HepG2 (cell line): Measurements from ENCODE around the gene PLXNA4. TPM values are rescaled to one million over a fixed set of nuclear protein-coding genes. Genes with fewer than 3 reads are reported as not detected.

Experiments used
- ATAC-seq: fragments of 200-7000 bp; cut with Tn5 transposase; 3 replicates; pipeline ENCODE4 v1.9.1; 2020; ENCODE audit warnings: mild to moderate bottlenecking, moderate library complexity
- BruUV-seq: library from RNA; stranded (reverse); fragments of 400-500 nt; replicated peaks from 2 replicates; lab custom pipeline; 2021; lab: Mats Ljungman, UMichigan
- CTCF ChIA-PET: fragments of 300-600 bp; formaldehyde crosslinking; extraction: SDS; loops from one replicate; lab custom pipeline; 2021; ENCODE audit warnings: low total read pairs, inconsistent platforms, low intra/inter-chr PET ratio; lab: Yijun Ruan, JAX
- POLR2A ChIA-PET: fragments of 350-600 bp; sonication (Branson Sonifier 250); formaldehyde crosslinking; loops from one replicate; lab custom pipeline; 2020; ENCODE audit warnings: antibody characterized with exemption, inconsistent platforms; lab: Yijun Ruan, JAX
- DNase-seq: peaks from one replicate; pipeline ENCODE4 v3.0.0-alpha.2; 2015; ENCODE audit warnings: low spot score
- FAIRE-seq: peaks from 3 replicates; lab custom pipeline; 2011; peaks lifted over from hg19 to GRCh38; lab: Jason Lieb, UNC
- H2AFZ ChIP-seq: one replicate; pipeline ENCODE4 v1.6.1; 2011; ENCODE audit warnings: low read length, inconsistent platforms
- H3K27ac ChIP-seq: fragments of 300-600 bp; 3 replicates; pipeline ENCODE4 v1.8.0; 2011; ENCODE audit warnings: mixed run types, mild to moderate bottlenecking, mixed read lengths, low read length, inconsistent platforms; ENCODE audit not compliant: insufficient read depth; ENCODE audit errors: extremely low read length
- H3K27me3 ChIP-seq, 2 experiments: fragments of 200-600 bp in 1 of 2; 2 replicates in 1 of 2; 3 replicates in 1 of 2; pipeline versions ENCODE4 v1.6.0 to v1.8.0; 2011; ENCODE audit warnings: low read length in 2 of 2, mild to moderate bottlenecking in 2 of 2, moderate library complexity in 2 of 2, inconsistent platforms in 1 of 2; ENCODE audit not compliant: insufficient read depth in 2 of 2, control insufficient read depth in 1 of 2
- H3K36me3 ChIP-seq, 2 experiments: fragments of 200-600 bp in 1 of 2; replicated peaks in 1 of 2; 2 replicates in 1 of 2; 3 replicates in 1 of 2; pipeline versions ENCODE4 v1.5.1 to v1.8.0; 2011; ENCODE audit warnings: low read length in 2 of 2, inconsistent platforms in 1 of 2; ENCODE audit not compliant: insufficient read depth in 2 of 2, control insufficient read depth in 1 of 2
- H3K4me1 ChIP-seq: 2 replicates; pipeline ENCODE4 v1.5.1; 2012; ENCODE audit warnings: low read length, inconsistent platforms; ENCODE audit not compliant: insufficient read depth
- H3K4me2 ChIP-seq: 2 replicates; pipeline ENCODE4 v1.6.0; 2011; ENCODE audit warnings: low read depth, low read length, inconsistent platforms
- H3K4me3 ChIP-seq, 3 experiments: fragments of 200-600 bp in 1 of 3; sonication (generic), shearing (Covaris generic) in 1 of 3; replicated peaks in 1 of 3; 2 replicates each; pipeline ENCODE4 v1.5.1; 2011 to 2016; ENCODE audit warnings: low read length in 3 of 3, inconsistent platforms in 2 of 3, low read depth in 2 of 3, mild to moderate bottlenecking in 2 of 3, control low read depth in 1 of 3, mixed read lengths in 1 of 3; ENCODE audit not compliant: insufficient read depth in 1 of 3
- H3K79me2 ChIP-seq: one replicate; pipeline ENCODE4 v1.6.1; 2011; ENCODE audit warnings: low read length, inconsistent platforms; ENCODE audit not compliant: insufficient read depth
- H3K9ac ChIP-seq: 2 replicates; pipeline ENCODE4 v1.6.0; 2011; ENCODE audit warnings: mild to moderate bottlenecking, low read depth, low read length, inconsistent platforms; ENCODE audit not compliant: insufficient read depth
- H3K9me3 ChIP-seq: 2 replicates; pipeline ENCODE4 v1.5.1; 2012; ENCODE audit warnings: mild to moderate bottlenecking, low read length
- H4K20me1 ChIP-seq: 2 replicates; pipeline ENCODE4 v1.6.0; 2011; ENCODE audit warnings: inconsistent platforms, mild to moderate bottlenecking, low read length, moderate library complexity; ENCODE audit not compliant: insufficient read depth
- AGO1 ChIP-seq: fragments of 200-400 bp; formaldehyde crosslinking; IDR thresholded peaks from 2 replicates; pipeline ENCODE4 v1.6.1; 2017; ENCODE audit warnings: mild to moderate bottlenecking, low read depth, low read length, moderate library complexity; ENCODE audit not compliant: poor library complexity, severe bottlenecking
- ARID5B ChIP-seq: IDR thresholded peaks from 2 replicates; pipeline ENCODE4 v1.4.0; 2020; ENCODE audit warnings: mild to moderate bottlenecking, missing genetic modification reagents
- ATF7 ChIP-seq, 2 experiments: fragments of 450-650 bp in 1 of 2; sonication (generic) in 1 of 2; formaldehyde crosslinking in 1 of 2; IDR thresholded peaks; 2 replicates each; pipeline versions ENCODE4 v1.4.0 to v1.6.1; 2016 to 2020; ENCODE audit warnings: antibody characterized with exemption in 1 of 2, mild to moderate bottlenecking in 1 of 2, missing genetic modification reagents in 1 of 2
- FOXK1 ChIP-seq: sonication (generic); formaldehyde crosslinking; IDR thresholded peaks from 2 replicates; pipeline ENCODE4 v1.4.0; 2020; ENCODE audit warnings: low read depth, missing genetic modification reagents, borderline replicate concordance
- JUND ChIP-seq: sonication (generic); formaldehyde crosslinking; IDR thresholded peaks from 2 replicates; pipeline ENCODE4 v1.8.0; 2022; ENCODE audit warnings: mild to moderate bottlenecking, missing genetic modification reagents
- TFE3 ChIP-seq: IDR thresholded peaks from 2 replicates; pipeline ENCODE4 v1.6.1; 2016
- ZBTB20 ChIP-seq: sonication (generic); formaldehyde crosslinking; IDR thresholded peaks from 2 replicates; pipeline ENCODE4 v1.8.1; 2023; ENCODE audit warnings: missing genetic modification reagents, low read depth, mild to moderate bottlenecking, borderline replicate concordance
- ZNF326 ChIP-seq: sonication (generic); formaldehyde crosslinking; IDR thresholded peaks from 2 replicates; pipeline ENCODE4 v1.4.0; 2020; ENCODE audit warnings: missing genetic modification reagents, borderline replicate concordance
- ZNF550 ChIP-seq: sonication (generic); formaldehyde crosslinking; IDR thresholded peaks from 2 replicates; pipeline ENCODE4 v1.4.0; 2020; ENCODE audit warnings: mild to moderate bottlenecking, missing genetic modification reagents, borderline replicate concordance
- WGBS: methylation state at CpG from one replicate; pipeline ENCODE4 v1.1.6; 2017; ENCODE audit warnings: low lambda C conversion rate; 5-methylcytosine and 5-hydroxymethylcytosine counted together
- in situ Hi-C: cut with HindIII; loops from 2 replicates; pipeline ENCODE4 v1.10.0; 2017; ENCODE audit warnings: low pct_unique_long_range_greater_than_20kb; ENCODE audit not compliant: extremely low pct_ligation_motif_present
- intact Hi-C: fragments of 100-400 bp; cut with micrococcal nuclease; formaldehyde crosslinking; loops from one replicate; pipeline ENCODE4 v1.10.0; 2022; ENCODE audit not compliant: unreplicated experiment
- polyA plus RNA-seq, 8 experiments: library from polyadenylated mRNA; depleted of rRNA in 3 of 8; stranded (reverse) in 7 of 8; unstranded in 1 of 8; fragments of >200 nt; fragmentation: Illumina TruSeq in 4 of 8; extraction: Trizol in 4 of 8; gene quantifications; 2 replicates each; pipeline versions ENCODE4 v1.2.1 to v1.2.3, GENCODE V29; 2011 to 2016; ENCODE audit warnings: low read depth in 4 of 8, missing spikeins in 1 of 8, mixed read lengths in 1 of 8; ENCODE audit not compliant: insufficient read depth in 1 of 8
- total RNA-seq, 5 experiments: library from RNA; depleted of rRNA; stranded (reverse); fragments of >200 nt; fragmentation: Illumina TruSeq; extraction: Trizol; gene quantifications; 2 replicates each; pipeline ENCODE4 v1.2.3, GENCODE V29; 2016; ENCODE audit warnings: low read depth in 1 of 5

PLXNA4 gene
- total and polyA plus RNA-seq, 2 of the 13 experiments (the other 11 are each of a cell fraction or from before 2014, with no cell fraction given), result 0.01 to 0.04 TPM

GRCh38 chr7:132482866-132483265, 93.4 kb downstream of the PLXNA4 start:
- BruUV-seq, result no TSS peak
- intact Hi-C loops (no loop called here), in situ Hi-C loops (no loop called here)
- H3K27me3 ChIP-seq, result peaks cover 2 to 64% of the 10 kb centered on the region in 2 experiments
- no peak overlapping the region for H3K9ac ChIP-seq
- no peaks in the 10 kb centered on the region for H3K9me3 ChIP-seq
- H3K36me3 ChIP-seq, result no peaks in the 10 kb centered on the region
- H3K4me3 ChIP-seq, result no peak overlapping the region
- ATAC-seq (no peak), FAIRE-seq (no peak), DNase-seq (no peak)
- 55% methylated on average over 7 of the region's 8 CpGs for WGBS
- no peak overlapping the region for H3K4me2 ChIP-seq
- CTCF ChIA-PET, result no interaction called here
- H3K79me2 ChIP-seq, result no peaks in the 10 kb centered on the region
- no peaks in the 10 kb centered on the region for H3K4me1 ChIP-seq
- POLR2A ChIA-PET, result no interaction called here
- no peaks in the 10 kb centered on the region for H4K20me1 ChIP-seq
- TF ChIP-seq ZNF326, result no peak
- peak; percentile 76 for TF ChIP-seq ATF7 (IDR thresholded peaks at IDR 0.05)
- no peak for TF ChIP-seq ATF7 (CRISPR knock-in tag; IDR thresholded peaks at IDR 0.05)
- no peak for TF ChIP-seq TFE3 (CRISPR knock-in tag)
- no peak overlapping the region for H3K27ac ChIP-seq
- H2AFZ ChIP-seq, result no peak overlapping the region

DNA sequence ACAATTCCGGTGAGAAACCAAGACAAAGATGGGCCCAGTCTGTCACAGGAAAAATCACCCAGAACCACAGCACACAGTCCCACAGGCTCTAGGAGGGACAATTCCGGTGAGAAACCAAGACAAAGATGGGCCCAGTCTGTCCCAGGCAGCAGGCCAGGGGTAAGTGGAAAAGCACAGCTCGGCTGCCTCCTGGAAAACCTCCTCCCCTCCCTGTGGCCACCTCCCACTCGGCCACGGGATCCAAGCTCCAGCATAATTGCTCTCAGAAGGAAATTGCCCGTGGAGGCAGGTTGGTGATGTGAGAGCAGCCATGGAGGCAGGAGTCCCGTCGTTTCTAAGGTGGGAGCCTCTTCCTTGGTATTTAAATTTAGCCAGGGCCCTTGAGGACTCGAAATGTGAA, 95.7 kb downstream of the PLXNA4 start:
- Histone ChIP-seq H3K4me2 (no peak overlapping the region), H3K36me3 (no peaks in the 10 kb centered on the region), H3K27ac (no peak overlapping the region), H2AFZ (no peak overlapping the region), H3K9me3 (no peaks in the 10 kb centered on the region), H4K20me1 (no peaks in the 10 kb centered on the region), H3K27me3 (peaks cover 5 to 52% of the 10 kb centered on the region in 2 experiments; a peak in 4 of 5 replicates), H3K79me2 (no peaks in the 10 kb centered on the region), H3K9ac (no peak overlapping the region), H3K4me3 (no peak overlapping the region), H3K4me1 (no peaks in the 10 kb centered on the region)
- in situ Hi-C loops (no loop called here), intact Hi-C loops (no loop called here)
- WGBS, result 19% methylated on average over 5 of the region's 9 CpGs
- no TSS peak for BruUV-seq
- TF ChIP-seq ARID5B (CRISPR knock-in tag), result no peak
- no peak for TF ChIP-seq ZBTB20 (CRISPR knock-in tag)
- TF ChIP-seq AGO1, result no peak
- no peak for TF ChIP-seq JUND (CRISPR knock-in tag)
- TF ChIP-seq FOXK1, result no peak
- TF ChIP-seq ZNF550 (CRISPR knock-in tag), result no peak
- DNase-seq (no peak), FAIRE-seq (no peak), ATAC-seq (no peak)
- ChIA-PET POLR2A (no interaction called here), CTCF (no interaction called here)
